GM10248 (cell line): ENCODE measurements around the gene SNX5.

ENCODE experiments used
- CTCF ChIA-PET: fragments of 300-600 bp; sonication (Branson Sonifier 250); formaldehyde crosslinking; extraction: SDS; loops from one replicate; lab custom pipeline; 2021; ENCODE audit warnings: antibody characterized with exemption; lab: Yijun Ruan, JAX
- POLR2A ChIA-PET: fragments of 350-650 bp; sonication (Branson Sonifier 250); formaldehyde crosslinking; extraction: SDS; loops from one replicate; lab custom pipeline; 2020; ENCODE audit warnings: antibody characterized with exemption; lab: Yijun Ruan, JAX
- DNase-seq: peaks from one replicate; pipeline ENCODE4 v3.0.0; 2012; ENCODE audit errors: extremely low spot score
- TF ChIP-seq, protein P1 (sequence below): IDR thresholded peaks from 2 replicates; pipeline ENCODE4 v1.5.1; 2012; ENCODE audit warnings: mild to moderate bottlenecking, low read depth; ENCODE audit errors: extremely low read depth, missing control alignments, control extremely low read depth

Gene SNX5

DNA sequence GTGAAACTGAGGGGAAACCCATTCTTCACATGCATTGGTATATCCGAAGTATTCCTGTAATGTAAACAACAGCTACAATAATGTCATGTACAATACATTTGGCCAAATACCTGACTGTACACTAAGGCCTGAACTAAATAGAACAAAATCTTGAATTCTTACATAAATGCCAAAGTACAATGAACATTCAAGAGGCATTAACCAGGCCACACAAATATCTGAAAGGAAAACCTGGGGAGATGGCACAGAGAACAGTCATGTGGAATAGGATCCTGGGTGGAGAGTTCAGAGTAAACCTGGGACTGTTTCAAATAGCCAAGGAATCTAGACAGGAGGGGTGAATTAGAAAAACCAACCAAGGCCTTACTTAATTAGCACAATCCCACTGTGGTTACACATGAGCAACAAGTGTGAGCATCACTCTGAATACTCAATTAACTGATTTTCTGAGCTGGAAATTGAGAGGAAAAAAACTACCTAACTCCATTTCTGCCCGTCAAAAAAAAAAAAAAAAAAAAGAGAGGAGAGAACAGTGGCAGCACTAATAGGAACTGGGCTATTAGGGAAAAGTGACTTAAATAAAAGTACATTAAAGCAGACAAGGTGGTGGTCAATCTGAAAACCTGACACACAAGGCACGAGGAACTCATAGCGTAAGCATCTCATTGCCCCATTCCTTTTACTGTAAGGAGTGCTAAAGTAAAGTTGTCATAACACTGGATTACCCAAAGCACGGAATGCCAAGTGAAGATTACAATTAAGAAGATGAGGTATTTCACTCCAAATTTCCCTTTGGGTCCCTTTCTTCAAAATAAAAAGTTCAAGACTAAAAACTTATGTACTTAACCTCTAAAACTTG, 10.9 kb downstream of the SNX5 start:
- ChIA-PET POLR2A (interaction anchor here (1.2 kb wide), 1 partner anchor 8 kb away, joined by 6 read pairs; no protein-coding TSS in a partner anchor), CTCF (interaction anchor here (1.0 to 7.8 kb wide), 12 partner anchors 10 to 276 kb away, joined by 3 to 69 read pairs (median 6); partner anchors contain the start of genes MGME1, RRBP1 and SNX5)
- DNase-seq, result no peak
- TF ChIP-seq, protein P1, sequence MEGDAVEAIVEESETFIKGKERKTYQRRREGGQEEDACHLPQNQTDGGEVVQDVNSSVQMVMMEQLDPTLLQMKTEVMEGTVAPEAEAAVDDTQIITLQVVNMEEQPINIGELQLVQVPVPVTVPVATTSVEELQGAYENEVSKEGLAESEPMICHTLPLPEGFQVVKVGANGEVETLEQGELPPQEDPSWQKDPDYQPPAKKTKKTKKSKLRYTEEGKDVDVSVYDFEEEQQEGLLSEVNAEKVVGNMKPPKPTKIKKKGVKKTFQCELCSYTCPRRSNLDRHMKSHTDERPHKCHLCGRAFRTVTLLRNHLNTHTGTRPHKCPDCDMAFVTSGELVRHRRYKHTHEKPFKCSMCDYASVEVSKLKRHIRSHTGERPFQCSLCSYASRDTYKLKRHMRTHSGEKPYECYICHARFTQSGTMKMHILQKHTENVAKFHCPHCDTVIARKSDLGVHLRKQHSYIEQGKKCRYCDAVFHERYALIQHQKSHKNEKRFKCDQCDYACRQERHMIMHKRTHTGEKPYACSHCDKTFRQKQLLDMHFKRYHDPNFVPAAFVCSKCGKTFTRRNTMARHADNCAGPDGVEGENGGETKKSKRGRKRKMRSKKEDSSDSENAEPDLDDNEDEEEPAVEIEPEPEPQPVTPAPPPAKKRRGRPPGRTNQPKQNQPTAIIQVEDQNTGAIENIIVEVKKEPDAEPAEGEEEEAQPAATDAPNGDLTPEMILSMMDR, result no peak

DNA sequence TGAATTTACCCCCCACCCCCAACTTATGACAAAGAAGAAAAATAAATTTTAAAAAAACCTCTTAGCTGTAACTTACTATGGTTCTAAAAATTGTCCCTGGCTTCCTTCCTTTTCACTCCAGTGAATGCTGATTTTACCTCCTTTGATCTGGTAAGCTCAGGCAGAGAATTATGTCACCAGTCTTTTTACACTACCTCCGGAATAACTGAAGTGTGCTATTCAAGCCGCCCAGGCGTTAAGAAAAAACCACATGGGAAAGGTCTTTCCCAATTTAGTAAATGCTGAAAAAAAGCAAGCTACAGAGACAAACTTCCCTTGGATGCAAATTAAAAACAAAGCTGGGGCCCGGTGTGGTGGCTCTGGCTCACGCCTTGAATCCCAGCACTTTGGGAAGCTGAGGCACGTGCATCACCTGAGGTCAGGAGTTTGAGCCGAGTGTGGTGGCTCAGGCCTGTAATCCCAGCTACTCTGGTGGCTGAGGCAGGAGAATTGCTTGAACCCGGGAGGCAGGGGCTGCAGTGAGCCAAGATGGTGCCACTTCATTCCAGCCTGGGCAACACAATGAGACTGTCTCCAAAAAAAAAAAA, 12.4 kb downstream of the SNX5 start:
- CTCF ChIA-PET, result interaction anchor here (0.9 to 7.8 kb wide), 8 partner anchors 9 to 275 kb away, joined by 3 to 69 read pairs (median 6); partner anchors contain the start of genes MGME1, RRBP1 and SNX5
- POLR2A ChIA-PET, result interaction anchor here (0.7 to 2.0 kb wide), 3 partner anchors 9 to 19 kb away, joined by 5 to 12 read pairs (median 8); partner anchors contain the start of gene SNX5
- TF ChIP-seq, protein P1, result no peak
- no peak for DNase-seq

DNA sequence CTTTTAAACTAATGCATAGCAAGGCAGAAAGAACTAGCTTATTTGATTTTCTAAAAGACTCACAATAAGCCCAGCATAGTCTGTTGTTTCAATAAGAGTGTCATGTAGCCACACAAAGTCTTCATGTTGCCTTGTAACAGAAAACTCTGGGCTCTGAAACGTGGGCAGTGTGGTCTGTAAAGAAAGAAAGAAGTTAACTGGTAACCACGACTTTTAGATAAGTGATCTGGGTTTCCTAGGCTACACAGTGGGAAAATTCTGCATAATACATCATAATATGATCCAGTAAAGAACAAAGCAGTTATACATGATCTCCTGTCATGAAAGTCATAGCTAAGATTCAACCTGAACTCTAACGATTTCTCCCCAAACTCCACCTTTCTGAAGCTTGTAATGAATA, 13.3 kb downstream of the SNX5 start:
- no peak for DNase-seq
- CTCF ChIA-PET, result interaction anchor here (0.9 to 7.8 kb wide), 7 partner anchors 8 to 274 kb away, joined by 3 to 69 read pairs (median 6); partner anchors contain the start of genes MGME1, RRBP1 and SNX5
- TF ChIP-seq, protein P1, result no peak
- POLR2A ChIA-PET, result interaction anchor here (1.3 to 2.0 kb wide), 2 partner anchors 10 to 13 kb away, joined by 8 to 12 read pairs; partner anchors contain the start of gene SNX5

DNA sequence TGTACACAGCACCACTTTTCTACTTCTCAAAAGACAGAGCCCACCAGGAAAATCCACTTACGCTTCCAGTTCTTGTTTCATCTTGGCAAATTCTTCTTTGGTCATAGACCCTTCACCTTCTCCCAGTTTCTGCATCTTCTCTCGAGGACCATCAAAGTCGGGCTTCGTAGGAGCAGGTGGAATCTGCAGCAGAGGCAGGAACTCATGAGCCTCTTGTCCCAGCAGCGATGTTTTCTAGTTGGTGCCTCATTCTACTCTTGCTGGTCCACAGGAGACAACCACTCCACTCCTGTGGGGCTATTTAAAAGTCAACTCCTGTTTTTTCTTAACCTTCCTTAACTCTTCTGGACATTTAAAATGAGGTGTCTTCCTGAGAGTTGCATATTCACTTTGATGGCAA, 14.7 kb downstream of the SNX5 start:
- TF ChIP-seq, protein P1, result no peak
- no peak for DNase-seq
- ChIA-PET CTCF (interaction anchor here (1.0 to 7.8 kb wide), 3 partner anchors 14 to 17 kb away, joined by 3 to 69 read pairs (median 11); partner anchors contain the start of genes MGME1 and SNX5), POLR2A (no interaction called here)

DNA sequence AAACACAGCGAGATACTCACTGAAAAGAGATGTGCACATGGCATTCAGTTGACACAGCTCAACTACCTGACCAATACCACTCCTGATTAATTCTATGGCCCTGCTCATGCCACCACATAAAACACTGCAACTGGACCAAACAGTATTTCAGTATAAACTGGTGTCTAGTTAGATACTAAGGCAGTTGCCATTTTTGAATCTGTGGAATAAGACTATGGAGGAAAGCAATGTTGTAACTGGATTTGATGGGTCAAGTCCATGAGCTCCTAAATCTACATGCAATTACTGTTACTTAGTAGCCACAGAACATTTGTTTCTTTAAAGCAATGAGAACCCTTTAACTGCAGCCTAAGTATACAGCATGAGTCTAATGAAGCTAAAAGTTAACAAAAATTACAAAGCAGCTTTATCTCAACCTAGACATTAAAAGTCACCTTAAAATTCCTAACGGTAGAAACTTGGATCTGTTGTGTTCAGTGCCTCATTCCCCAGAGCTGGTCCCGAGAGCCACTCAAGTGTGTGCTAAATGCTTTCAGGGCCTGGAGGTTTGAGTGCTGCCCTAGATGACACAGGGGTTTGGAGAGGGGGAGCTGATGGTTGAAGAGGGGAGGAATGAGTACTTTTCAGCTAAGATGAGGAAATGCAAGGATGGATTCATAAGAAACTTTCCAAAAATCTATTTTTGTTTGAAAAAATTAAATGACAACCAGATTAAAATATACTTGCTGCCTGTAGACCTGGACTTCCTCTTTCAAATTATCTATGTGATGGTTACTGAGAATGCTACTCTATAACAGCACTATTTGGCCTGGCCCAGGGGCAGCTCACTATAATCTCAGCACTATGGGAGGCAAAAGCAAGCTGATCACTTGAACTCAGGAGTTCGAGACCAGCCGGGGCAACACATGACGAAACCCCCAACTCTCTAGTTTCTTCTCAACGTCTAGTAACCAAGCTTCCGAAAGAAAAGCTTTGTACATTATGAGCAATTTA, 15.6 kb downstream of the SNX5 start:
- CTCF ChIA-PET, result interaction anchor here (0.9 to 7.8 kb wide), 7 partner anchors 9 to 96 kb away, joined by 3 to 69 read pairs (median 3); partner anchors contain the start of genes MGME1 and SNX5
- DNase-seq, result no peak
- POLR2A ChIA-PET, result interaction anchor here (0.8 kb wide), 1 partner anchor 35 kb away, joined by 3 read pairs; no protein-coding TSS in a partner anchor
- TF ChIP-seq, protein P1, result no peak
